HCT116 (cell line): ENCODE data around the gene BSG.

Experiments
- CTCF ChIP-seq, 3 experiments: fragments of 200-600 bp in 1 of 3; sonication (generic) in 1 of 3; IDR thresholded peaks in 2 of 3; conservative IDR thresholded peaks in 1 of 3; 2 replicates each; pipeline ENCODE4 v1.5.1; 2012 to 2017; ENCODE audit warnings: low read depth in 2 of 3, low read length in 2 of 3, antibody characterized with exemption in 1 of 3, borderline replicate concordance in 1 of 3, control low read depth in 1 of 3, mild to moderate bottlenecking in 1 of 3, mixed read lengths in 1 of 3, mixed run types in 1 of 3, moderate library complexity in 1 of 3; ENCODE audit not compliant: insufficient read depth in 1 of 3
- EZH2phosphoT487 ChIP-seq: fragments of 200-600 bp; IDR thresholded peaks from 2 replicates; pipeline ENCODE4 v1.6.1; 2018; ENCODE audit warnings: antibody characterized with exemption, borderline replicate concordance
- JUND ChIP-seq: IDR thresholded peaks from 2 replicates; pipeline ENCODE4 v1.6.1; 2012
- POLR2AphosphoS5 ChIP-seq: IDR thresholded peaks from 2 replicates; pipeline ENCODE4 v1.6.1; 2011; ENCODE audit warnings: mild to moderate bottlenecking, low read depth, low read length, moderate library complexity
- RAD21 ChIP-seq: IDR thresholded peaks from 2 replicates; pipeline ENCODE4 v1.6.1; 2012; ENCODE audit warnings: low read depth, mild to moderate bottlenecking
- TF ChIP-seq, protein P1 (sequence below): IDR thresholded peaks from 2 replicates; pipeline ENCODE4 v1.6.1; 2012

DNA sequence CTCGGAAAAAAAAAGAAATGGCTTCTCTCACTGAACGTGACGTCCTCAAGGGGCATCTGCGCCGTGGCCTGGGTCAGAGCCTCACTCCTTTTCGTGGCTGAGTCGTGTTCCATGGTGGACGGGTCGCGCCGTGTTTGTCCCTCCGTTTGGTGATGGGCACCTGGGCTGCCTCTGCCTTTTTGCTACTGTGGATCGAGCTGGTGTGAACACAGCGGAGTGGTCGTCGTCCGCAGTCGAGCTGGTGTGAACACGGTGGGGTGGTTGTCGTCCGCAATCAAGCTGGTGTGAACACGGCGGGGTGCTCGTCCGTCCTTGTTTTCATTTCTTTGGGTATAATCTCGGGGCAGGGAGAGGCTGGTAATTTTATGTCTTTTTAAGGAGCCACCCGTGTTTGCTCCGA lies 28.9 kb downstream of the BSG start:
- TF ChIP-seq EZH2phosphoT487 (no peak), CTCF (IDR thresholded peaks at IDR 0.05 in 2 of 3, conservative IDR thresholded peaks at IDR 0.05 in 1 of 3; ENCODE audit: borderline replicate concordance in 1 of 3, insufficient read depth in 1 of 3, low read depth in 2 of 3, low read length in 2 of 3) (no peak), JUND (no peak), POLR2AphosphoS5 (no peak), RAD21 (no peak)
- TF ChIP-seq, protein P1, sequence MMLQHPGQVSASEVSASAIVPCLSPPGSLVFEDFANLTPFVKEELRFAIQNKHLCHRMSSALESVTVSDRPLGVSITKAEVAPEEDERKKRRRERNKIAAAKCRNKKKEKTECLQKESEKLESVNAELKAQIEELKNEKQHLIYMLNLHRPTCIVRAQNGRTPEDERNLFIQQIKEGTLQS, result no peak
